COR-L47 (cell line): Measurements from ENCODE around the gene STIM1.
"Not testable (repeated sequence)": the region's sequence is repeated elsewhere in the genome, so short reads cannot be mapped to it uniquely, and the experiment has no call there.

ENCODE experiments used
- DNase-seq: peaks from one replicate; lab custom pipeline; 2025; lab: John Stamatoyannopoulos, UW

Gene STIM1

DNA sequence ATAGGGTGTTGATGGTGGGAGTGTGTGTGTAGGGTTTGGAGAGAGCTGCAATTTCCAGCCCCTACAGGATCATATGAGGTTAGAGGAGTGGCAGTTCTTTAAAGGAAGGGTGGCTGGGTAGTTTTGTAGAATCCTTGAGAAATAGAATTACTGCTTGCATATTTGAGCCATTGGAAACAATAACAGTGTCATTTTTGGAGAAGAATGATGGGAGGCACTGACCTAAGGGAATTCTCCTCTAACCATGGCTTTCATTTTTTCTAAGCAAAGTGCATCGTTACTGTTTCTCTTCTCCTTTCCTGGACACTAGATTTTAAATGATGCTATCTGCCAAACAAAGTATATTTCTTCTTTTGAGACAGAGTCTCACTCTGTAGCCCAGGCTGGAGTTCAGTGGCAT is 172.3 kb downstream of the STIM1 start:
- DNase-seq: no peak

DNA sequence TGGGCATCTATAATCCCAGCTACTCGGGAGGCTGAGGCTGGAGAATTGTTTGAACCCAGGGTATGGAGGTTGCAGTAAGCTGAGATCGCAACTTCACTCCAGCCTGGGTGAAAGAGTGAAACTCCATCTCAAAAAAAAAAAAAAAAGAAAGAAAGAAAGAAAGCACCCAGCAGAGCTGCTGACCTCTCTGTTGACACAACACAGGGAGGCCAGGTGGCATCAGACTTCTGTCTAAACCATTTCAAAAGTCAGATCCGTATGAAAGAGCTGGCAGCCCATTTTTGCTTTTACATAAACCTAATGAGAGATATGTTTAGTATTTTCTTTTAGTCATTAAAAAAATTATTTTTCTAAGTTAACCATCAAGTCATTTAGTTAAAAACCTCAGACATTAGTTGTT is 174.7 kb downstream of the STIM1 start:
- no peak for DNase-seq

DNA sequence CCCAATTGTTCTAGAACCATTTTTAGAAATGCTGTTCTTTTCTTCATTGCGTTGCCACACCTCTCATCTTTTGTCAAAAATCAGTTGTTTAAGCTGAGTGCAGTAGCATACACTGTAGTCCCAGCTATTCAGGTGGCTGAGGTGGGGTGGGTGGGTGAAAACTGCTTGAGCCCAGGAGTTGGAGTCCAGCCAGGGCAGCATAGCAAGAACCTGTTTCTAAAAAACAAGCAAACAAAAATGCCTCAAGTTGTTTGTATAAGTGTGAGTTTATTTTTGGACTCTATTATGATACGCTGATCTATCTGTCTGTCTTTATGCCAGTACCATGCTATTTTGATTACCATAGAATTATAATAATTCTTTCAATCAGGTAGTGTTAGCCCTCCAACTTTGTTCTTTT is 176.6 kb downstream of the STIM1 start:
- DNase-seq: no peak

DNA sequence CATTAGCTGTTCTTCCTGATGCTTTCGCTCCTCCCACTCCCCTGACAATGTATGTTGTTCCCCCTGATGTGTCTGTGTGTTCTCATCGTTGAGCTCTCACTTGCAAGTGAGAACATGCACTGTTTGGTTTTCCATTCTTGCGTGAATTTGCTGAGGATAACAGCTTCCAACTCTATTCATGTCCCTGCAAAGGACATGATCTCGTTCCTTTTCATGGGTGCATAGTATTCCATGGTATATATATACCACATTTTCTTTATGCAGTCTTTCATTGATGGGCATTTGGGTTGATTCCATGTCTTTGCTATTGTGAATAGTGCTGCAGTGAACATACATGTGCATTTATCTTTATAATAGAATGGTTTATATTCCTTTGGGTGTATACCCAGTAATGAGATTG is 180.5 kb downstream of the STIM1 start:
- DNase-seq: no peak

GRCh38 chr11:4039011-4039410 is 183.5 kb downstream of the STIM1 start:
- DNase-seq: no peak

DNA sequence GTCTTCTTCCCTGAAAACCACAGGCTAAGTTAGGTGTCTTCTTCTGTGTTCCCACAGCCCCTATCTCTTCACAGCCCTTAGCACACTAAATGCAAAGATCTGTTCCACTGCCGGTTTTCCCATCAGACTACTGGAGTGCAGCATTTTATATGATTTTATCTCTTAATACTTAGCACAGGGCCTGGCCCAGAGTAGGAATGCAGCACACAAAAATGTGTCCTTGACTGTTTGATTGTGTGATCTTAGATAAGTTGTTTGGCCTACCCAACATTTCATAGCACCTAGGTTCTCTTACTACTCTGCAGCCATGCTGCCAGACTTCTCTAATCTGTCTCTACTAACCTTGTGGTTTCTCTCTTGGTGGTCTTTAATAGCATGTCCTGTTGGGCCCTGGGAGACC is 185.0 kb downstream of the STIM1 start:
- DNase-seq: no peak

- no peak for DNase-seq
Observed at GRCh38 chr11:4041731-4042391, 186.4 kb downstream of the STIM1 start.

DNA sequence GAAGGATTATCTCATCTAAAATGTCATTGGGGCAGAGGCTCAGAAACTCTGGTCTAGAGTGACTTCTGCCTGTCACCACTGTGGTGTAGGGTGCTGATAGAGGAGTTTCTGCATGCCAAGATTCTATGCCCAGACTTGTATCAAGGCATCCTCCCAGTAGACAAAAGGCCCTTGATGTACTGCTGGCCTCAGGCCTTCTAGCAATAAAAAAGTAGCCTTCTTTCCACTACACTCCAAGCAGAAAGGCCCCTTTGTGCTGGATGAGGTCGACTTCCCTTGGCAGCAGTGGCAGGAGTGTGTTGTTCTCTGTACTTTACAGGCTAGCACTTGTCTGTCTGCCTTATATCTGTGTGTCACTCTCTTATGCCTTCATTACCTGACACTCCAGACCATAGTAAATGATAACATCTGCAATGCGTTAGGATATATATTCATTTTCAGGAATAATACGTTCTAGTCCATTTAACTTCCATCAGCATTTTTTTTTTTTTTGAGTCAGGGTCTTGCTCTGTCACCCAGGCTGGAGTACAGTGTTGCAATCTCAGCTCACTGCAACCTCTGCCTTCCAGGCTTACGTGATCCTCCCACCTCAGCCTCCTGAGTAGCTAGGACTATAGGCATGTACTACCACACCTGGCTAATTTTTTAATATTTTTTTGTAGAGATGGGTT is 189.6 kb downstream of the STIM1 start:
- DNase-seq: no peak

DNA sequence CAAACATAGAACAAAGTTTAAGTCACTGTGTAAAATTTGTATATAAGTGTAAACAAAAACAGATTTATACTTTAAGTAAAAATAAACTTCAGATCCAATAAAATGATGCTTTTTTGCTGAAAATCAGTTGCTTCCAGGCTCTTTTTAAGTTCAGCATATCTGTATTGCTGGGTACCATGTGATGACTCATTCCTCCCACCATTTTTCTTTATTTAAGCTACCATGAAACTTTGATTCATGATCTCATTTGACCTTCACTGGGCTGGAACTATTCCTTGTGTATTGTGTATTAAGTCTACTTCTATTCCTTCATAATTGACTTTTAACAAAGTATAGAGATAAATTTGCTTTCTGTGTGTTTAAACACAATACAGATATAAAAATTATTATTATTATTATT is 192.9 kb downstream of the STIM1 start:
- DNase-seq: no peak

DNA sequence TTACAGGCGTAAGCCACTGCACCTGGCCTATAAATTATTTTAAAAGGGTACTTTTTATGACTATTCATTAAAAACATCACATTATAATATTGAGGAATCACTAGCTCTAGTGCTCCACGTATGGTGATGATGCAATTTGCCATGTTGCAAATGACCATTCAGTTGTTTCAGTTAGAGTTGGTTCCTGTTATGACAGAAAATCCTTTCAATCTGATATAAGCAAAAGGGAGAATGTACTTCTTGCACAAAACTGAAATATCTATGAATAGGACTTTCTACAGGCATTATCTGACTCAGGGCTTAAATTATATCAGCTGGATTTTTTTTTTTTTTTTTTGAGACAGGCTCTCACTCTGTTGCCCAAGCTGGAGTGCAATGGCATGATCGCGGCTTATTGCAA is 193.5 kb downstream of the STIM1 start:
- DNase-seq: no peak

DNA sequence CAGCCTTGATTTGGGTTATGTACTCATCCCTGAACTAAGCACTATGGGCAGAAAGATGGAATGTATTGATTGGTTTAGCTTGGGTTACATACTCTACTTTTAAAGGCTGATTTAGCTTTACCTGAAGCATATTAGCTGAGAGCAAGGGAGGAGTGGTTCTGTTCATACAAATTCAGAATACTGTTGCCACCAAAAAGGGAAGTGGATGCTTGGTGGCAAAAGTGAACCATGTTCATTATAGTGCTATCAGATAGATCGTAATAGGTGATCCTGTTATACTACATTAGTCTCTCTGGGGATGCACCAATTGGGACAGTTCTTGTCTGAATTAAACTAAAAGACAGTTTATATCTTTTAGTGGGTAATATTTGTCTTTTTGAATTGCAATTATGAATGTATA is 194.7 kb downstream of the STIM1 start:
- DNase-seq: no peak

DNA sequence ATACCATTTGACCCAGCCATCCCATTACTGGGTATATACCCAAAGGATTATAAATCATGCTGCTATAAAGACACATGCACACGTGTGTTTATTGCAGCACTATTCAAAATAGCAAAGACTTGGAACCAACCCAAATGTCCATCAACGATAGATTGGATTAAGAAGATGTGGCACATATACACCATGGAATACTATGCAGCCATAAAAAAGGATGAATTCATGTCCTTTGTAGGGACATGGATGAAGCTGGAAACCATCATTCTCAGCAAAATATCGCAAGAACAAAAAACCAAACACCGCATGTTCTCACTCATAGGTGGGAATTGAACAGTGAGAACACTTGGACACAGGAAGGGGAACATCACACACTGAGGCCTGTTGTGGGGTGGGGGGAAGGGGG is 197.7 kb downstream of the STIM1 start:
- not testable (repeated sequence) for DNase-seq

DNA sequence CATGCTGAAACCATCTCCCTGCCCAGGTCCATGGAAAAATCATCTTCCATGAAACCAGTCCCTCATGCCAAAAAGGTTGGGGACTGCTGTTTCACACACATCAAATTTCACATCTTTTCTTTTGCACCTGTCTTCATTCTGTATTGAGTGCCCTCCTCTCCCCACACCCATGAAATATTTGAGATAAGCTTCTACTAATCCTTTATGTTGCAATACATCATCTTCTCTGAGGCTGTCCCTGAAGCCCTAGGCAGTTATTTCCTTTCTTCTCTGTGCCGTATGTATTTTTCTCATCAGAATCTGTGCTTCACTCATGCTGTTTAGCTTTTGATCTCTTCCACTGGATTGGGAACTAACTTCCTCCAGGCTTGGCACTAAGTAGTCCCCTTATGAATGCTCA is 199.2 kb downstream of the STIM1 start:
- no peak for DNase-seq

DNA sequence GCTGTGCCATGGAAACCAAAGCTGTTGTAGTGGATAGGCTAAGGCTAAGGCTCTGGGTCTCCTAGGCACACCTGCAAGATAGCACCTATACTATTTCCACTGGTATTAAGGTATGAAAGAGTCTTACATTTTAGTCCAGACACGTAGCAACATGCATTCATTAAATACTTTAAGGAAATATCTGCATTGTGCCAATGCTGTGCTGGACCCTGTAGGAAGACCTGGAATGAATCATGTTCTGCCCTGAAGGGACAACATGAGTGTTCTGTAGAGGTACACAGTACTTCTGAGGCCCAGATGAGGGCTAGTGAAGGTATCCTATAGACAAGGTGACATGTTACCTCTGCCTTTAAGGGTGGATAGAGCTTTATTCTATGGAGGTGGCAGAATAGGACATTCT is 204.0 kb downstream of the STIM1 start:
- DNase-seq: no peak

GRCh38 chr11:4060182-4060923 is 204.9 kb downstream of the STIM1 start:
- no peak for DNase-seq

GRCh38 chr11:4061700-4062099 is 206.2 kb downstream of the STIM1 start:
- no peak for DNase-seq

DNA sequence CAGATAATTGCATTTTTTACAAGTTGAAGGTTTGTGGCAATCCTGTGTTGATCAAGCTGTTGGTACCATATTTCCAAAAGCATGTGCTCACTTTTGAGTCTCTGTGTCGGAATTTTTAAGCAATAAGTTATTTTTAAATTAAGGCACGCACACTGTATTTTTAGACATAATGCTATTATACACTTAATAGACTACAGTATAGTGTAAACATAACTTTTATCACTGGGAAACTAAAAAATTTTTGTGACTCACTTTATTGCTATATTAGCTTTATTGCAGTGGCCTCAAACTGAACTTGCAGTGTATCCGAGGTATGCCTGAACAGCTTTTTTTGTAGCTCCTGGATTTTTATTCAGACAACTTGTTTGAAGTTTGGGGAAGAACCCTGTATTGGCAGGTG is 207.9 kb downstream of the STIM1 start:
- no peak for DNase-seq

DNA sequence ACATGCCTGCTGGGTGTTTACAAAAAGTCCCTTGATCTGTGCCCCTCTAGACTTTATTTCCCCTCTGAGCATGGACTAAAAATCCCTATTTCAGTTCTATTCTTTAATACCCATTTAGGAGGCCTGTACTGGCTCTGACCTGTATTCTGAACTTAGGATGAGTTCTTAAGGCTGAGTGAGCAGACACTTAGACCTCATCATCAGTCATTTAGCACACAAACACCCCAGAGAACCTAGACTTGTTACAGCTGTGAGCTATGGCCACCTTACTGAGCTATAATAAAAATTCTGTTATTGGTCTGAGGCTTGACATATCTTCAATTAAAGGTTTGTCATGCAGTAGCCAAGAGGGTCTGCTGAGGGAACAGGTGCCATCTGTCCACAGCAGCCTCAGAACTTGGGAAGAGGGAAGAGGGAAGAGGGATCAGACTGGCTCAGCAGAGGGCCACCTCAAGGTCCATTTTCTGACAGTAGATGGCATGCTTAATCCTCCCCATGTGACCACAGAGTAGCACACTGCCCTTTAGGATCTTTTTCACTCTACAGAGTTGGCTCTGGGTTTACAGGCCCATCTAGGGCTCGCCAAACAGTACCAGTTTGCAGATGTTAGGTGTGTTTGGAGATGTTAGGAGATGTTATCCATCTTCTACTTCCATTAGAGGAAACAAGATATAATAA is 209.0 kb downstream of the STIM1 start:
- DNase-seq: no peak

- DNase-seq: no peak
Observed at GRCh38 chr11:4065086-4065485, 209.6 kb downstream of the STIM1 start.

- no peak for DNase-seq
Observed at GRCh38 chr11:4065601-4066377, 210.3 kb downstream of the STIM1 start.

DNA sequence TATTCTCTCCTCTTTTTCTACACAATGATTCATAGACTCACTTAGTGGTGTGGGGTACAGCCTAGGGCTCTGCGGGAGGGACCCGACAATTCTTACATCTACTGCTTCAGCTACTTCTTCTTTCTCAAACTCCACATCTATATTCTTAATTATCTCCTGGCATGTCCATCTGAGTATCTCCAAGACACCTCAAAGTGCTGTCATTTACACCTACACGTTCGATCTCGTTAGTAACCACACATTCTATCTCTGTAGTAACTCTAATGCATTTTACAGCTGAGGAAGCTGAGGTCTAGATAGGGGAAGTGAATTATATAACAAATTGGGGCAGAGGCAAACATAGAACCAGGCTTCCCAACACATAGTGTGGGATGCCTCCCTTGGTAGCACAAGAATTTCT is 211.4 kb downstream of the STIM1 start:
- no peak for DNase-seq

GRCh38 chr11:4068962-4069361 is 213.5 kb downstream of the STIM1 start:
- DNase-seq: no peak
